ENCODE measurements around the gene KRTAP10-11.

Gene KRTAP10-11

GRCh38 chr21:44615466-44615865, 30.7 kb upstream of the KRTAP10-11 start:
- Histone ChIP-seq H3K4me2 (ENCODE audit: low read length) (no peak overlapping the region), H3K27ac (ENCODE audit: low read depth, low read length, poor library complexity, severe bottlenecking) (no peak overlapping the region), H4K20me1 (ENCODE audit: insufficient read depth, low read length) (no peaks in the 10 kb centered on the region), H3F3A (ENCODE audit: insufficient read depth, low read length) (no peaks in the 10 kb centered on the region), H3K4me3 (ENCODE audit: low read depth, low read length, poor library complexity, severe bottlenecking) (no peak overlapping the region), H3K36me3 (ENCODE audit: insufficient read depth, low read length) (no peaks in the 10 kb centered on the region), H3K4me1 (ENCODE audit: insufficient read depth, low read length, severe bottlenecking) (peaks cover 6% of the 10 kb centered on the region), H3K27me3 (ENCODE audit: insufficient read depth, low read length) (no peaks in the 10 kb centered on the region), H3K9me3 (ENCODE audit: low read length) (0 out of 2 replicates have a peak, but pooled peaks cover 5% of the 10 kb centered on the region), H3K9me2 (ENCODE audit: low read depth, low read length) (no peaks in the 10 kb centered on the region), H3K9ac (ENCODE audit: low read length) (no peak overlapping the region), H3K79me2 (ENCODE audit: insufficient read depth, low read length) (no peaks in the 10 kb centered on the region), H2AFZ (ENCODE audit: low read length) (no peak overlapping the region)
- TF ChIP-seq CTCF (IDR thresholded peaks at IDR 0.05; ENCODE audit: low read length) = no peak
- TF ChIP-seq EZH2 (IDR thresholded peaks at IDR 0.05; ENCODE audit: borderline replicate concordance, low read length) = no peak

- Histone ChIP-seq H3K4me3 (ENCODE audit: low read depth, low read length, poor library complexity, severe bottlenecking) (no peak overlapping the region), H3K4me1 (ENCODE audit: insufficient read depth, low read length, severe bottlenecking) (peaks cover 6% of the 10 kb centered on the region), H3K9me3 (ENCODE audit: low read length) (0 out of 2 replicates have a peak, but pooled peaks cover 5% of the 10 kb centered on the region), H3F3A (ENCODE audit: insufficient read depth, low read length) (no peaks in the 10 kb centered on the region), H3K9me2 (ENCODE audit: low read depth, low read length) (no peaks in the 10 kb centered on the region), H4K20me1 (ENCODE audit: insufficient read depth, low read length) (no peaks in the 10 kb centered on the region), H3K4me2 (ENCODE audit: low read length) (no peak overlapping the region), H3K27ac (ENCODE audit: low read depth, low read length, poor library complexity, severe bottlenecking) (no peak overlapping the region), H2AFZ (ENCODE audit: low read length) (no peak overlapping the region), H3K36me3 (ENCODE audit: insufficient read depth, low read length) (no peaks in the 10 kb centered on the region), H3K9ac (ENCODE audit: low read length) (no peak overlapping the region), H3K79me2 (ENCODE audit: insufficient read depth, low read length) (no peaks in the 10 kb centered on the region), H3K27me3 (ENCODE audit: insufficient read depth, low read length) (no peaks in the 10 kb centered on the region; the same call in 1 of the 2 replicates)
- TF ChIP-seq EZH2 (IDR thresholded peaks at IDR 0.05; ENCODE audit: borderline replicate concordance, low read length) (no peak), CTCF (IDR thresholded peaks at IDR 0.05; ENCODE audit: low read length) (no peak)
These were observed 30.2 kb upstream of the KRTAP10-11 start for GRCh38 chr21:44615911-44616590.

GRCh38 chr21:44616591-44616926, 29.7 kb upstream of the KRTAP10-11 start:
- no peaks in the 10 kb centered on the region for H3K79me2 ChIP-seq (ENCODE audit: insufficient read depth, low read length)
- H3K4me3 ChIP-seq (ENCODE audit: low read depth, low read length, poor library complexity, severe bottlenecking) = no peak overlapping the region
- peaks cover 6% of the 10 kb centered on the region for H3K4me1 ChIP-seq (ENCODE audit: insufficient read depth, low read length, severe bottlenecking)
- no peak overlapping the region for H2AFZ ChIP-seq (ENCODE audit: low read length)
- H3K9ac ChIP-seq (ENCODE audit: low read length) = no peak overlapping the region
- H3F3A ChIP-seq (ENCODE audit: insufficient read depth, low read length) = no peaks in the 10 kb centered on the region
- H3K9me3 ChIP-seq (ENCODE audit: low read length) = 0 out of 2 replicates have a peak, but pooled peaks cover 5% of the 10 kb centered on the region
- H3K36me3 ChIP-seq (ENCODE audit: insufficient read depth, low read length) = no peaks in the 10 kb centered on the region
- H3K4me2 ChIP-seq (ENCODE audit: low read length) = no peak overlapping the region
- no peak for TF ChIP-seq EZH2 (IDR thresholded peaks at IDR 0.05; ENCODE audit: borderline replicate concordance, low read length)
- TF ChIP-seq CTCF (IDR thresholded peaks at IDR 0.05; ENCODE audit: low read length) = no peak
- no peaks in the 10 kb centered on the region; the same call in 1 of the 2 replicates for H3K27me3 ChIP-seq (ENCODE audit: insufficient read depth, low read length)
- H3K9me2 ChIP-seq (ENCODE audit: low read depth, low read length) = no peaks in the 10 kb centered on the region
- no peak overlapping the region for H3K27ac ChIP-seq (ENCODE audit: low read depth, low read length, poor library complexity, severe bottlenecking)
- H4K20me1 ChIP-seq (ENCODE audit: insufficient read depth, low read length) = no peaks in the 10 kb centered on the region

Data from OCI-LY1 (cell line).